ENCODE results near the gene EFNB2.

EFNB2 gene

GRCh38 chr13:106535552-106536243 lies at the start of gene EFNB2:
EFNB2 (minus strand) TSS chr13:106535662; CDS start chr13:106534964, 698 bp downstream.
- peak; percentile 85 for DNase-seq

- no peak for DNase-seq
These were observed 45.8 kb upstream of the EFNB2 start for GRCh38 chr13:106581225-106581624.

- no peak for DNase-seq
These were observed 40.4 kb upstream of the EFNB2 start for GRCh38 chr13:106575896-106576295.

GRCh38 chr13:106573868-106574267 lies 38.4 kb upstream of the EFNB2 start:
- DNase-seq: no peak

- no peak for DNase-seq
These were observed 37.9 kb upstream of the EFNB2 start for GRCh38 chr13:106573284-106573846.

GRCh38 chr13:106570299-106570852 lies 34.9 kb upstream of the EFNB2 start:
- DNase-seq: no peak

- no peak for DNase-seq
These were observed 34.0 kb upstream of the EFNB2 start for GRCh38 chr13:106569233-106570095.

- no peak for DNase-seq
These were observed 33.0 kb upstream of the EFNB2 start for GRCh38 chr13:106568299-106569003.

GRCh38 chr13:106567474-106568298 lies 32.2 kb upstream of the EFNB2 start, which contains the start of gene ARGLU1:
ARGLU1 (minus strand) TSS chr13:106568137; CDS start chr13:106567919, 218 bp downstream.
- peak; percentile 91 for DNase-seq

- peak; percentile 58 for DNase-seq
These were observed 31.4 kb upstream of the EFNB2 start for GRCh38 chr13:106566641-106567473.

- DNase-seq: no peak
These were observed 29.8 kb upstream of the EFNB2 start for GRCh38 chr13:106565127-106565775.

GRCh38 chr13:106562301-106562700 lies 26.8 kb upstream of the EFNB2 start:
- DNase-seq: no peak

GRCh38 chr13:106561551-106562170 lies 26.2 kb upstream of the EFNB2 start:
- no peak for DNase-seq

GRCh38 chr13:106560821-106561220 lies 25.4 kb upstream of the EFNB2 start:
- DNase-seq: no peak

GRCh38 chr13:106558527-106558926 lies 23.1 kb upstream of the EFNB2 start:
- no peak for DNase-seq

- no peak for DNase-seq
These were observed 20.3 kb upstream of the EFNB2 start for GRCh38 chr13:106555631-106556328.

GRCh38 chr13:106551751-106552150 lies 16.3 kb upstream of the EFNB2 start:
- no peak for DNase-seq

- no peak for DNase-seq
These were observed 15.9 kb upstream of the EFNB2 start for GRCh38 chr13:106551350-106551749.

- DNase-seq: no peak
These were observed 15.2 kb upstream of the EFNB2 start for GRCh38 chr13:106550570-106551135.
